ENCODE measurements around the gene COPS4. TPM values are rescaled to one million over a fixed set of nuclear protein-coding genes. Genes with fewer than 3 reads are reported as not detected.

Gene COPS4
- total and polyA plus RNA-seq, 2 of the 8 experiments (the other 6 are each of a cell fraction or from before 2014, with no cell fraction given), result 14.9 to 28.3 TPM

- TF ChIP-seq FOSL1 (IDR thresholded peaks at IDR 0.05; ENCODE audit: insufficient read depth, low read depth, low read length) (no peak), EGR1 (IDR thresholded peaks at IDR 0.05; ENCODE audit: borderline replicate concordance, low read depth, low read length) (peak; percentile 96), USF2 (IDR thresholded peaks at IDR 0.05; ENCODE audit: low read length) (no peak), ATF2 (IDR thresholded peaks at IDR 0.05; ENCODE audit: low read length) (no peak; the same call in 1 of the 2 replicates), MAFK (IDR thresholded peaks at IDR 0.05; ENCODE audit: low read depth, low read length) (no peak), NRF1 (IDR thresholded peaks at IDR 0.05; ENCODE audit: low read depth, low read length) (no peak), MAX (IDR thresholded peaks at IDR 0.05) (no peak), GTF2F1 (IDR thresholded peaks at IDR 0.05; ENCODE audit: borderline replicate concordance, low read depth, low read length) (0 out of 2 replicates have a peak, but pooled peaks have one; percentile 6), KDM5A (IDR thresholded peaks at IDR 0.05; ENCODE audit: low read length) (peak; percentile 60), RBBP5 (IDR thresholded peaks at IDR 0.05; ENCODE audit: borderline replicate concordance, low read depth, low read length) (0 out of 2 replicates have a peak, but pooled peaks have one; percentile 26), SP2 (IDR thresholded peaks at IDR 0.05; ENCODE audit: low read length) (peak; percentile 98), BCL11A (IDR thresholded peaks at IDR 0.05; ENCODE audit: low read depth in 2 of 2, low read length in 2 of 2) (no peak), RAD21 (IDR thresholded peaks at IDR 0.05 in 1 of 2, conservative IDR thresholded peaks at IDR 0.05 in 1 of 2; ENCODE audit: low read depth in 2 of 2, low read length in 2 of 2) (no peak), SP1 (IDR thresholded peaks at IDR 0.05; ENCODE audit: low read depth, low read length) (peak; percentile 96), SAP30 (IDR thresholded peaks at IDR 0.05; ENCODE audit: insufficient read depth, insufficient replicate concordance, low read length) (peak; percentile 81)
Measured at GRCh38 chr4:83034630-83035494, at the start of gene COPS4 (continued).
